ENCODE measurements around the gene ROR1. TPM values are rescaled to one million over a fixed set of nuclear protein-coding genes. Genes with fewer than 3 reads are reported as not detected.

Gene ROR1
- total and polyA plus RNA-seq, 2 of the 13 experiments (the other 11 are each of a cell fraction or from before 2014, with no cell fraction given): 0.58 to 2.3 TPM

DNA sequence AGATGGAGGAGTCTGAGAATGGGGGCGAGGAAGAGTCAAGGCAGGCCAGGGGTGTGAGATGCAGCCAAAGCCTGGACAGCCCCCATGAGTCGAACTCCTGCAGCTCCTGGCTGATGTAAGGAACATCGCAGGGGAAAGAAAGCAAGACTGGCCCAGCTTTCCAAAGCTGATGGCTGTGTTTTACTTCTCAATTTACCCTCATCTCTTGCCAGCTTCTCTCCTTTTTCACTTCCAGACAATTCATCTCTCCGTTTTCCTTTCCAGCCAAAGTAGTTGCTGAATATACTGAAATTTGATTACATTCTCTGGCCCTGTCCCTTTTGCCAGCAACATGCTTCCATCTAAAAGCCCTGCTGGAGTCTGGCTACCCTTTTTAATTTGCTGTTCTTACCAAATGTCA, 389.6 kb downstream of the ROR1 start:
- Histone ChIP-seq H3K36me3 (replicated peaks in 1 of 2; ENCODE audit: control insufficient read depth in 1 of 2, insufficient read depth in 2 of 2, low read length in 2 of 2) (no peaks in the 10 kb centered on the region), H2AFZ (ENCODE audit: low read length) (no peak overlapping the region), H3K4me2 (ENCODE audit: low read depth, low read length) (no peak overlapping the region), H3K4me3 (replicated peaks in 1 of 3; ENCODE audit: insufficient read depth in 1 of 3, low read depth in 2 of 3, low read length in 3 of 3) (no peak overlapping the region), H3K9me3 (ENCODE audit: low read length) (no peaks in the 10 kb centered on the region), H4K20me1 (ENCODE audit: insufficient read depth, low read length) (no peaks in the 10 kb centered on the region), H3K79me2 (ENCODE audit: insufficient read depth, low read length) (no peaks in the 10 kb centered on the region), H3K27ac (ENCODE audit: extremely low read length, insufficient read depth, low read length) (no peak overlapping the region), H3K27me3 (ENCODE audit: control insufficient read depth in 1 of 2, insufficient read depth in 2 of 2, low read length in 2 of 2) (no peaks in the 10 kb centered on the region), H3K4me1 (ENCODE audit: insufficient read depth, low read length) (no peaks in the 10 kb centered on the region), H3K9ac (ENCODE audit: insufficient read depth, low read depth, low read length) (no peak overlapping the region)
- no peak for DNase-seq (ENCODE audit: low spot score)
- in situ Hi-C loops (cut with HindIII; ENCODE audit: extremely low pct_ligation_motif_present, low pct_unique_long_range_greater_than_20kb) (no loop called here), intact Hi-C loops (cut with micrococcal nuclease; ENCODE audit: unreplicated experiment) (no loop called here)
- ChIA-PET POLR2A (no interaction called here), CTCF (ENCODE audit: low intra/inter-chr PET ratio, low total read pairs) (no interaction called here)
- TF ChIP-seq, protein P1, sequence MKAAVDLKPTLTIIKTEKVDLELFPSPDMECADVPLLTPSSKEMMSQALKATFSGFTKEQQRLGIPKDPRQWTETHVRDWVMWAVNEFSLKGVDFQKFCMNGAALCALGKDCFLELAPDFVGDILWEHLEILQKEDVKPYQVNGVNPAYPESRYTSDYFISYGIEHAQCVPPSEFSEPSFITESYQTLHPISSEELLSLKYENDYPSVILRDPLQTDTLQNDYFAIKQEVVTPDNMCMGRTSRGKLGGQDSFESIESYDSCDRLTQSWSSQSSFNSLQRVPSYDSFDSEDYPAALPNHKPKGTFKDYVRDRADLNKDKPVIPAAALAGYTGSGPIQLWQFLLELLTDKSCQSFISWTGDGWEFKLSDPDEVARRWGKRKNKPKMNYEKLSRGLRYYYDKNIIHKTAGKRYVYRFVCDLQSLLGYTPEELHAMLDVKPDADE (CRISPR knock-in tag; IDR thresholded peaks at IDR 0.05): no peak
- TF ChIP-seq, protein P2, sequence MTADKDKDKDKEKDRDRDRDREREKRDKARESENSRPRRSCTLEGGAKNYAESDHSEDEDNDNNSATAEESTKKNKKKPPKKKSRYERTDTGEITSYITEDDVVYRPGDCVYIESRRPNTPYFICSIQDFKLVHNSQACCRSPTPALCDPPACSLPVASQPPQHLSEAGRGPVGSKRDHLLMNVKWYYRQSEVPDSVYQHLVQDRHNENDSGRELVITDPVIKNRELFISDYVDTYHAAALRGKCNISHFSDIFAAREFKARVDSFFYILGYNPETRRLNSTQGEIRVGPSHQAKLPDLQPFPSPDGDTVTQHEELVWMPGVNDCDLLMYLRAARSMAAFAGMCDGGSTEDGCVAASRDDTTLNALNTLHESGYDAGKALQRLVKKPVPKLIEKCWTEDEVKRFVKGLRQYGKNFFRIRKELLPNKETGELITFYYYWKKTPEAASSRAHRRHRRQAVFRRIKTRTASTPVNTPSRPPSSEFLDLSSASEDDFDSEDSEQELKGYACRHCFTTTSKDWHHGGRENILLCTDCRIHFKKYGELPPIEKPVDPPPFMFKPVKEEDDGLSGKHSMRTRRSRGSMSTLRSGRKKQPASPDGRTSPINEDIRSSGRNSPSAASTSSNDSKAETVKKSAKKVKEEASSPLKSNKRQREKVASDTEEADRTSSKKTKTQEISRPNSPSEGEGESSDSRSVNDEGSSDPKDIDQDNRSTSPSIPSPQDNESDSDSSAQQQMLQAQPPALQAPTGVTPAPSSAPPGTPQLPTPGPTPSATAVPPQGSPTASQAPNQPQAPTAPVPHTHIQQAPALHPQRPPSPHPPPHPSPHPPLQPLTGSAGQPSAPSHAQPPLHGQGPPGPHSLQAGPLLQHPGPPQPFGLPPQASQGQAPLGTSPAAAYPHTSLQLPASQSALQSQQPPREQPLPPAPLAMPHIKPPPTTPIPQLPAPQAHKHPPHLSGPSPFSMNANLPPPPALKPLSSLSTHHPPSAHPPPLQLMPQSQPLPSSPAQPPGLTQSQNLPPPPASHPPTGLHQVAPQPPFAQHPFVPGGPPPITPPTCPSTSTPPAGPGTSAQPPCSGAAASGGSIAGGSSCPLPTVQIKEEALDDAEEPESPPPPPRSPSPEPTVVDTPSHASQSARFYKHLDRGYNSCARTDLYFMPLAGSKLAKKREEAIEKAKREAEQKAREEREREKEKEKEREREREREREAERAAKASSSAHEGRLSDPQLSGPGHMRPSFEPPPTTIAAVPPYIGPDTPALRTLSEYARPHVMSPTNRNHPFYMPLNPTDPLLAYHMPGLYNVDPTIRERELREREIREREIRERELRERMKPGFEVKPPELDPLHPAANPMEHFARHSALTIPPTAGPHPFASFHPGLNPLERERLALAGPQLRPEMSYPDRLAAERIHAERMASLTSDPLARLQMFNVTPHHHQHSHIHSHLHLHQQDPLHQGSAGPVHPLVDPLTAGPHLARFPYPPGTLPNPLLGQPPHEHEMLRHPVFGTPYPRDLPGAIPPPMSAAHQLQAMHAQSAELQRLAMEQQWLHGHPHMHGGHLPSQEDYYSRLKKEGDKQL (CRISPR knock-in tag; IDR thresholded peaks at IDR 0.05; ENCODE audit: low read depth): no peak
- TF ChIP-seq, protein P3, sequence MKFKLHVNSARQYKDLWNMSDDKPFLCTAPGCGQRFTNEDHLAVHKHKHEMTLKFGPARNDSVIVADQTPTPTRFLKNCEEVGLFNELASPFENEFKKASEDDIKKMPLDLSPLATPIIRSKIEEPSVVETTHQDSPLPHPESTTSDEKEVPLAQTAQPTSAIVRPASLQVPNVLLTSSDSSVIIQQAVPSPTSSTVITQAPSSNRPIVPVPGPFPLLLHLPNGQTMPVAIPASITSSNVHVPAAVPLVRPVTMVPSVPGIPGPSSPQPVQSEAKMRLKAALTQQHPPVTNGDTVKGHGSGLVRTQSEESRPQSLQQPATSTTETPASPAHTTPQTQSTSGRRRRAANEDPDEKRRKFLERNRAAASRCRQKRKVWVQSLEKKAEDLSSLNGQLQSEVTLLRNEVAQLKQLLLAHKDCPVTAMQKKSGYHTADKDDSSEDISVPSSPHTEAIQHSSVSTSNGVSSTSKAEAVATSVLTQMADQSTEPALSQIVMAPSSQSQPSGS (CRISPR knock-in tag; IDR thresholded peaks at IDR 0.05): no peak
- TF ChIP-seq, protein P4, sequence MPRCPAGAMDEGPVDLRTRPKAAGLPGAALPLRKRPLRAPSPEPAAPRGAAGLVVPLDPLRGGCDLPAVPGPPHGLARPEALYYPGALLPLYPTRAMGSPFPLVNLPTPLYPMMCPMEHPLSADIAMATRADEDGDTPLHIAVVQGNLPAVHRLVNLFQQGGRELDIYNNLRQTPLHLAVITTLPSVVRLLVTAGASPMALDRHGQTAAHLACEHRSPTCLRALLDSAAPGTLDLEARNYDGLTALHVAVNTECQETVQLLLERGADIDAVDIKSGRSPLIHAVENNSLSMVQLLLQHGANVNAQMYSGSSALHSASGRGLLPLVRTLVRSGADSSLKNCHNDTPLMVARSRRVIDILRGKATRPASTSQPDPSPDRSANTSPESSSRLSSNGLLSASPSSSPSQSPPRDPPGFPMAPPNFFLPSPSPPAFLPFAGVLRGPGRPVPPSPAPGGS (CRISPR knock-in tag; IDR thresholded peaks at IDR 0.05): no peak
- no peak for TF ChIP-seq PAF1 (CRISPR knock-in tag; IDR thresholded peaks at IDR 0.05)
- no TSS peak for BruUV-seq (replicated peaks)
- no peak for ATAC-seq
- 44% methylated on average over 4 of the region's 4 CpGs for WGBS (ENCODE audit: low lambda C conversion rate)
- no peak for FAIRE-seq

Measured in HepG2 (cell line).